ENCODE results near the gene RPIA.
"Not testable (repeated sequence)": the region's sequence is repeated elsewhere in the genome, so short reads cannot be mapped to it uniquely, and the experiment has no call there.

The RPIA gene

DNA sequence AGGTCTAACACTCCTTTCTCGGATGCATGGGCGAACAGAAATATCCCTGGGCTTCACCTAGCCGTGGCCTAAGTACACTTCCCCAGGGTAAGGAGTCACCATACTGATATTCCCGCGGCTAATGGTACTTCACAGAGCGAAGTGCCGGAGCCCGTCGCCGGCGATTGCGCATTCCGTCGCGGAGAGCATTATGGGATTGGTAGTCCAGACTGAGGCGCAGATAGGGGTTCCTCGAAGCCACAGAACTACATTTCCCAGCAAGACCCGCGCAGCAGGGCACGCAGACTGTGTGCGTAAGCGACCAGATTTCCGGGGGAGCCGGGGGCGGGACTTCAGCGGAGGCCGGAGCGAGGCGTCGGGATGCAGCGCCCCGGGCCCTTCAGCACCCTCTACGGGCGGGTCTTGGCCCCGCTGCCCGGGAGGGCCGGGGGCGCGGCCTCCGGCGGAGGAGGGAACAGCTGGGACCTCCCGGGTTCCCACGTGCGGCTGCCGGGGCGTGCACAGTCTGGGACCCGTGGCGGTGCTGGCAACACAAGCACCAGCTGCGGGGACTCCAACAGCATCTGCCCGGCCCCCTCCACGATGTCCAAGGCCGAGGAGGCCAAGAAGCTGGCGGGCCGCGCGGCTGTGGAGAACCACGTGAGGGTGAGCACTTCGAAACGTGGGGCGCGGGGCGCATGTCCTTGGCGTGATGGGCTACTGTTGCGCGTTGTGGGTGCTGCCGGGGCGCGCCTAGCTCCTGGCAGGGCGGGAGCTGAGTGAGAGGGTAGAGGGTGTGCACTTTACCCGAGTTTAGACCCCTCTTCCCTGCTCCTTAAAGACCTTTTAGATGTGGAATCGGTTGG is at the start of gene RPIA:
TSS of gene RPIA (plus strand) at position 335 of the 845 bp plus-strand sequence. CDS start at position 361, 26 bp downstream.
- DNase-seq: peak; percentile 99

DNA sequence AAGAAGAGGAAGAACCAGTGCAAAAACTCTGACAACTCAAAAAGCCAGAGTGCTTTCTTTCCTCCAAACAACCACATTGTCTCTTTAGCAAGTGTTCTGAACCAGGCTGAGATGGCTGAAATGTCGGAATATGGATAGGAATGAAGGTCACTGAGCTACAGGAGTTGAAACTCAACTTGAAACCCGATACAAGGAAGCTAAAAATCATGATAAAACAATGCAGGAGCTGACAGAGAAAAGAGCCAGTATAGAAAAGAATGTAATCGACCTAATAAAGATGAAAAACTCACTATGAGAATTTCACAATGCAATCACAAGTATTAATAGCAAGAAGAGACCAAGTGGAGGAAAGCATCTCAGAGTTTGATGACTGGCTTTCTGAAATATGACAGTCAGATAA is 49.2 kb upstream of the RPIA start:
- DNase-seq: no peak

DNA sequence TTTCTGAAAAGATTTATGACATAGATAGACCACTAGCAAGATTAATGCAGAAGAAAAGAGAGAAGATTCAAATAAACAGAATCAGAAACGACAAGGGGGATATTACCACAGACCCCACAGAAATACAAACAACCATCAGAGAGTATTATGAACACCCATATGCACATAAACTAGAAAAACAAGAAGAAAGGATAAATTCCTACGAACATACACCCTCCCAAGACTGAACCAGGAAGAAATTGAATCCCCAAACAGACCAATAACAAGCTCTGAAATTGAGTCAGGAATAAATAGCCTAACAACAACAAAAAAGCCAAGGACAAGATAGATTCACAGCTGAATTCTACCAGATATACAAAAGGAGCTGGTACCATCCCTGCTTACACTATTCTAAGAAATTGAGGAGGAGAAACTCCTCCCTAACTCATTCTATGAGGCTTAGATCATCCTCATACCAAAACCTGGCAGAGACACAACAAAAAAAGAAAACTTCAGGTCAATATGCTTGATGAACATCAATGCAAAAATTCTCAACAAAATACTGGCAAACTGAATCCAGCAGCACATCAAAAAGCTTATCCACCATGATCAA is 46.1 kb upstream of the RPIA start:
- DNase-seq: not testable (repeated sequence)

DNA sequence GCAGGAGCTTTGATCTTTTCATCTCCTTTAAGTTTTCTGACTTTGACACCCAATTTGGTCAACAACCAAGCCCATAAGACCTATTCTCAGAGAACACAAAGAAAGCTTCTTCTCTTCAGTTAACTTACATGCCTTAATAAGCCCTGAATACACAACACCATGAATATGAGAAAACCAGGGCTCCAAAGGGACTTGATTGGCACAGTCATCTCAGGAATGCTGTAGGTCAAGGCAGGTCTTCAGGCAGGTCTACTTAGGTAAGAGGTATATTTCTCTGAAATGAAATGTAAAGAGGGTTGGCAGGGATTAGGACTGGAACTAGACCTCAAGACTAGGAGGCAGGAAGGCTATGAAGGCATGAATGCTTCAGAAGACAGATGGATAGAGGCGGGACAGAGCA is 39.8 kb upstream of the RPIA start:
- no peak for DNase-seq

DNA sequence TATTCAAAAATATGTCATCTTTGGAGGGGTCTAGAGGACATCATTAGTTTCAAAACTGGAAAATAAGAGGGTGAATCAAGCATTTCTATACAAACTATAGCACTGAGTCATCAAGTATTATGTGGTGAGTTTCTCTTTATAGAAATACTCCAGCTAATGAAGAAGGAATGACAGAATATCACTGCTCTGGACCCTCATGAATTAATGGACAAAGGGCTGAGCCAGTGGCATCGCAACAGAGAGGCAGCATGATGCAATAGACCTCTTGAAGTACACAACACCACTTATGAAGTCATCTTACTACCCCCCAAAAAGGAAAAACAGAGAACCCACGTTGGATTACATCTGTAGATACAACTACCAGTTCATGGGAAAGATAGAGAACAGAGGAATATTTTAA is 36.8 kb upstream of the RPIA start:
- no peak for DNase-seq

DNA sequence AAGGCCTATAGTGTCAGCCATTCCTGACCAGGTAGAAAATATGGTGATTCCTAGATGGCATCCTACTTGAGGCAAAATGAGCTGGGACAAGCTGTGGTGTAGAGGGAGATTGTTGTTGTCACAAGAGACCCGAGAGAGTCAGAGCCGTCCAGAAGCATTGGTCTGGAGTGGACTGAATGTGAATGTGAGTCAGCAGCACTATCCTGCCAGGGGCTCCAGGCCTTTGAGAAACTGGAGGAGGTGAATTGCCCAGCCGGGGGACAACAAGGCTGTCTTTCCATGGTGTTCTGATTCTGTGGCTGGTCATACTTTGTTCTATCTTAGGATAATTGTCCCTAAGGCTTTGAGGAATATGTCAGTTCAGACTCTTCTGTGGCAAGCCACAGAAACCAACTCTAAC is 34.8 kb upstream of the RPIA start:
- no peak for DNase-seq

DNA sequence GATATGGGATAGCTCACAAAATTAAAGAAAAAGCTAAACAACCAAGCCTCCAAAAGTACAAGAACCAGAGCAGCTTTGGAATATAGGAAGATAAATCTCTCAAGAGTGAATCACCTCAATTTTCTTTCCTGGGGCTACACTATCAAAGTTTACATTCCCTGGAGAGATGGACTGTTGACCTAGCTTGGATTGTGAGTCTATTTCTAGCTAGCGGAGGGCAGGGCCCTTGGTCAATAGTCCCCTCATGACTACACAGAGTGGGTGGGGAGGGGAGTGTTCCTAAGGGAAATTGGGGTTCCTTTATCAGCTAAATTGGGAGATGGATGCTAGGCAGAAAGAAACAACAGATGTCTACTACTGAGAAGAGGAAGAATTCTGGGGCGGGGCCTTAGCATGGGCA is 34.3 kb upstream of the RPIA start:
- no peak for DNase-seq

DNA sequence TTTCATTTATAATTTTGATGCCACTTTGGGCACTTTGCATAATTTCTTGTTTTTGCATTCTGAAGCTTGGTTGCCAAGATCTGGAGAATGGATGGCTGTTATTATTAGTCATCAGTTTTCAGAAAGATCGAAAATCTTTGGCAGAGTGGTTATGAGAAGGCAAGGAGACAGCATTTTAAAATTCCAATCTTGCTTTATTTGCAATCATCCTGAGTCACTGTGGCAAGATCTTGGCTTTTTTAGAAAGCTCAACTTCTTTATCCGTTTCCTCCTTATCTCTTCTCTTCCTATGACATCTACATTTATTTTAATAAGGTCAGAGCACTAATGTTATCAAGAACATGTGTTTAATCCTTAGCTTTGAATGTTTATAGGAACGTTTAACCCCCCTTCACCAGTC is 33.1 kb upstream of the RPIA start:
- DNase-seq: no peak

DNA sequence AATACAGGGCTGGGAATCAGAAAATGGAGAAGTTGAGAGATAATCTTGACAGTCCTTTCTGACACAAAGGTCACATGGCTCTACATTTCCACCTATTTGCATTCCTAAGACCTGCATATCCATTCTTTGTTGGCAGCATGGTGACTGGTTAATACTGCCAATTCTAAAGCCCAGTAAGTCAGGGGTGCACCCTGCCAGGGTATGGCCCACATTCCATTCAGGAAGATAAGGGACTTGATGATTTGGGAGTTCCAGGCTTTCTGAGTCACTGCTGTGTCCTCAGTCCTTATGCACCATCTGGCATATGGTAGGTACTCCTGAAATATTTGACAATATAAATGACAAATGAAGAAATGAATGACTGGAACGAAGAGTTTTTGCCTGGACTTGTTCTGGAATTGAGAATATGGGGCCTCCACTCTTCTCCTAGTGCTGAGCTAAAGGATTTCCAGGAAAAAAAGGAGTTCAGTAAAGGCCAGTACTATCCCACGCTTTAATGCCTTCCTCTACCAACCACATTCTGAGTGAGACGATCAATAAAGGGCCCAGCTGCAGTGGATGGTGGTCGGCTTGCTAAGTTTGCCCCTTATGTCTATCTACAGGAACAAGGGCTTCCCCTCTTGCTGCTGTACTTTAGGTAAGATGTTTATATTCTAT is 32.5 kb upstream of the RPIA start:
- no peak for DNase-seq

DNA sequence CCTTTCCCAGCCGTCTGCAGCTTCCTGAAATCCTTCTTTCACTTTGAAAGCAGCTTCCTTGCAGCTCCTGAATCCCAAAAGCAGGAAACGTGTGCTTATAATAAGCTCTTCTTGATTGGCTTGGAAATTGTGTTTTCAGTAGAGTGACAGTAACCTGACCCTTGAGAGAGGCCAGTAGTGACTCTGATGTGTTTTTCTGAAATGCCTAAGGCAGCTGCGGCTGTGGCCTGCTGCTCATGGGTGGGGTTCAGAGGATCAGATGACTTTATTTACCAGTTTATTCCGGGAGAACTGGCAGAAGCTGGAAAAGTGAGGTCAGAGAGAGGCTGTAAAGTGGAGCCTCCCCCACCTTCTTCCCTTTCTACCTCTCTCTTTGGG is 31.9 kb upstream of the RPIA start:
- peak; percentile 4 for DNase-seq

DNA sequence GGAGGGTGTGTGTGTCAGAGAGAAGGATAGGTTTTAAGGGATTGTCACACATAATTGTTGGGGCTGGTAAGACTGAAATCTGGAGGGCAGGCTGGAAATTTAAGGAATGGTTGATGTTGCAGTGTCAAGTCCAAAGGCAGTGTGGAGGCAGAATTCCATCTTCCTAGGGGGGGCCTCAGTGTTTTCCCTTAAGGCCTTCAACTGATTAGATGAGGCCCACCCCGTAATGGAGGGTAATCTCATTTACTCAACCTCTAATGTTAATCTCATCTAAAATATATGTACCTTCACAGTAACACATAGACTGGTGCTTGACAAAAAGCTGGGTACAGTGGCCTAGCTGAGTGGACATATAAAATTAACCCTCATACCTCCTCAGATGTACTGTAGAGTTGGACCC is 30.9 kb upstream of the RPIA start:
- DNase-seq: no peak

DNA sequence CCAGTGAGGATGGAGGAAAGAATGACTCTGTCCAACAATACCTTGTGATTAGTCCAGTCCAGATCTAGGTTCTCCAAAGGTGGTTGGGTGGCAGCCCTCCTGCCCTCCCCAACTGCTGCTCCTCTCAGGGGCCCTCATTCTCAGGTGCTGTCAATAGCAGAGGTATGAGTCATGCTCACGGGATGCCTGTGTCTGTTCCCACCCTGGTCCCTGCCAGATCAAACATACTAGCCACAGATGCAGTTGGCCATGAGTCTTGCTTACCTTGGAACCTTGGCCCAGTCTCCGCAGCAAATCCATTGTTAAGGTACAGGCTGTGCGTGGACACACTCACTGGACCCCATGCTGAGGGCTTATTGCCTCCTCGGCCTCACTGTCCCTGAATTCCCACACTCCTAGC is 24.9 kb upstream of the RPIA start:
- no peak for DNase-seq

DNA sequence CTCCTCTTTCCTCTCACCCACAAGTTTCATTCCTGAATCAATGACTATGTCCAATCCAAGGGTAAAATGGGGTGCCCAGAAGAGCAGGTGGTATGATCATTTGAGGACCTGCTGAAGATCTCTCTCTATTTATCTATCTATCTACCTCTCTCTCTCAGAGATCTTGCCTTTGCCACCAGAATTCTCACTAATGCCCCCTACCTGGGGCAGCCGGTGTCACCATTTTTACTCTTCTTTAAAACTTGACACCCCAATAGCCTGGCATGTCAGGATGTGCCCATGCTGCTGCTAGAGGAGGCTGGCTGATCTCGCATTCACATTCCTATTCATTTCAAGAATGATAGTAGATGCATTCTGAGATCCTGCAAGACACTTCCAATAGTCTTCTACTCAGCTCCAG is 24.3 kb upstream of the RPIA start:
- DNase-seq: no peak

DNA sequence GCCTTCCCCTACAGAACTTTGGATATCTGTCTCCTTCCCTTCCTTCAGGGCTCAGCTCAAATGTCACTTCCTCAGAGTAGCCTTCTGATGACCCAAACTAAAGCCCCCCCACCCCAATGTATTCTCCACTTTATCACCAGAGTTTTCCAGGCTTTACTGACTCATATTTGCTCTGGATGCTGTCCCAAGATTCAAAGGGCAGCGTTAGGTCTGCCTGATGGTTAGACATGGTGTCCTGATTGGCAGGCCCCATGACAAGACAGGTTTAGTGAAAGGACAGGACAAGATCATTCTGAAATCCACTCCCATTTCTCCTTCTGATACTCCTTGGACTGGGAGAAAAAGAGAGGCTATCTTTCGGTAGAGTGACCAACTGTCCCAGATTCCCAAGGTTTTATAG is 22.6 kb upstream of the RPIA start:
- no peak for DNase-seq

DNA sequence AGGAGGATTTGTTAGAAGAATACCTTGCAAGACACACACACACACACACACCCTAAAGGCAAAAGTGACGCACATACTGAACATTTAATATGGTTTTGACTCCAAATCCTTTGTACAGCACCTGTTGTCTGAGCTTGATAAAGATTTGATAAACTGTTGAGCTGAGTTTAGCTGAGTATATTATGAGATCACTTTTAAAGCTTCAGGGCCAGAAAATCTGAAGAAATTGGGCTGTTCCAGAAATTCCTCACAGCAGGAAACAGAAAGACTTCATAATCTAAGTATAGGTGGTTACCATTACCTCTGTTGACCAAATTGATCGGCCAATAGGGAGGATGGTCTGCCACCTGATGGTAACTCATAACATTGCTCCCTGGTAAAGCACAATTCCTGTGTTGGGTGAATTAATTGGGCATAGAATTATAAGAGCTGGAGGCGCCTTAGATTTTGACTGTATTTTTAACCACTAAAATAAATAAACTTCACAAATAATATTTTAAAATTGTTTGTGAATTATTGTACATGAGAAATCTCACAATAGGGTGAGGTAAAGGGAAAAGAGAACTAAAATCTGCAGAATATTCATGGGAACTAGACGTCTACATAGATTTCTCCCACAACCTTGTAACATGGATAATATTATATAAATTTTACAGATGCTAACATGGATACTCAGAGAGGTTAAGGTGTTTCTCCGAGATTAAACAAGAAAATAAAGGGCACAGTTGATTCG is 21.8 kb upstream of the RPIA start:
- DNase-seq: no peak

DNA sequence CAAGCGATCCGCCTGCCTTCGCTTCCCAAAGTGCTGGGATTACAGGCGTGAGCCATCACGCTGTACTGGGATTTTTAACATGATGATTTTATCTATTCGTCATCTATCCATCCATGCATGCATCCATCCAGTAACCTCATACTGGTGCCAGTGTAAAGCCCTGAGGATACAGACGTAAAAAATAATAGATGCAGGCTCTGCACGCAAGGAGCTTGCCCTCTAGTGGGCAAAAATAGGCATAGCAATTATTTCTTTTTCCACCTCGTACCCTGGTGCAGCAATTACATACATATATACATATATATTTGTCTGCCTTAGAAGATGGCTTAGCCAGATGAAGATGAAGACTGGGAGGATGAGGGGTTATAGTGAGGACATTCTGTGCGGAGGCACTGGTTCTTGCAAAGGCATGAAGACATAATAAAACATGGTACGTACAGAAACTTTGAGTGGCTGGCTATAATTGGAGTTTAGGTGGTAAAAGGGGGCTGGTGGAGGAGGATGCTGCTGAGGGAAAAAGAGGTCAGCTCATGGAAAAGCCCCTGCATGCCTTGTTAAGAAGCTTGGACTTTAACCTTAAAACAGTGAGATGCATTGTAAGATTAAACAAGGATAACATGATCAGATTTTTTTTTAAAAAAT is 19.6 kb upstream of the RPIA start:
- peak; percentile 74 for DNase-seq

DNA sequence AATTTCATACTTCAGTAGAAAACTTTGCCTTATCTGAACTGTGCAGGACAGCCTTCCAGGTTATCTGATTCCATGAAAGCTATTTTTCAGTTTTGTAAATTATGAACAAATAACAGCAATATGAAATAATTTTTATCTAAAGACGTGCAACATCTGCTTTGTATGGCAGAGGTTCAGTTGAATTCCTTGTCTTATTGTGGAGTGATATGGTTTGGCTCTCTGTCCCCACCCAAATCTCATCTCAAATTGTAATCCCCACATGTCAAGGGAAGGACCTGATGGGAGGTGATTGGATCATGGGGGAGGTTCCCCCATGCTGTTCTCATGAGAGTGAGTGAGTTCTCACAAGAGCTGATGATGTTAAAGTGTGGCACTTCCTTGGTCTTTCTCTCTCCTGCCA is 18.1 kb upstream of the RPIA start:
- no peak for DNase-seq

DNA sequence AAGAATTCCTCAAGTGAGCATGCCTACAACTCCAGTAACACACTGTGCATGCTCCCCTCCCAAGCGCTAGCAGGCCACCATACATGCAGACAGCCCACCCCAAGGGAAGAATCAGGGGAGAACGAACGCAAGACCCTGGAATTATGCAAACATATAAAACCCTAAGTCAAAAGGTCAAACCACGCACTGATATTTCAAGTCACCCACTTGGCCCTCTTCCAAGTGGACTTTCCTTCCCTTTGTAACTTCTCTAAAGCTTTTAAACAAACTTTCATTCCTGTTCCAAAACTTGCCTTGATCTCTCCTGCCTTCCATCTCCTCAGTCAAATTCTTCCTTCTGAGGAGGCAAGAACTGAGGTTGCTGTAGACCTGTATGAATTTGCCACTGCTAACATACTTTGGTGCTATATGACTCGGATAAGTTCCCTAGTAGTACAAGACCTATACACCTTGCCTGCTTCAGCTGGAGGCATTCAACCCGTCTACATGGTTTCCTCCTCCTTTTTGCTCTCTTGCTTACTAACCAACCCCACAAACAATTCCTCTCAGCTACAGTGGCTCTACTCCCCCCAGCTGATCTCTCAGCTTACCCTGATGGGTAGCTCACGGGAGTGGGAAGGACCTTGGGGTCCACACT is 11.1 kb upstream of the RPIA start:
- no peak for DNase-seq

DNA sequence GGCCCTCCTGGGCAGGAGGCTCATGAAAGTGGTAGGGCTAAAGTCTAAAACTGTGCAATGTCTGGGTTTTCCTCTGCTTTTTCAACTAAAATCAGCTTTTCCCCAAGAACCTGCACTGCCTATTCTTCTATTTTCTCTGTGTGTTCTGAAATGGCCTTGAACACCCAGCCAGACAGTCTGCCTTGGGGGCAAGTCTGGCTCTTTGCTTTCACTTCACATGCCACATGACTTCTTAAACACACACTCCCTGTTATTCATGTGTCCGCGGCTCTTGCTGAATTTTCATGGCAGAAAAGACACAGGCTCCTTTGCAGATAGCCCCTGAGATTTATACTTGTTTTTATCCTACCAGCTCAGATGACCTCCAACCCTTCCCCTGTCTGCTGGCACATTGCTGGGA is 10.6 kb upstream of the RPIA start:
- DNase-seq: no peak

DNA sequence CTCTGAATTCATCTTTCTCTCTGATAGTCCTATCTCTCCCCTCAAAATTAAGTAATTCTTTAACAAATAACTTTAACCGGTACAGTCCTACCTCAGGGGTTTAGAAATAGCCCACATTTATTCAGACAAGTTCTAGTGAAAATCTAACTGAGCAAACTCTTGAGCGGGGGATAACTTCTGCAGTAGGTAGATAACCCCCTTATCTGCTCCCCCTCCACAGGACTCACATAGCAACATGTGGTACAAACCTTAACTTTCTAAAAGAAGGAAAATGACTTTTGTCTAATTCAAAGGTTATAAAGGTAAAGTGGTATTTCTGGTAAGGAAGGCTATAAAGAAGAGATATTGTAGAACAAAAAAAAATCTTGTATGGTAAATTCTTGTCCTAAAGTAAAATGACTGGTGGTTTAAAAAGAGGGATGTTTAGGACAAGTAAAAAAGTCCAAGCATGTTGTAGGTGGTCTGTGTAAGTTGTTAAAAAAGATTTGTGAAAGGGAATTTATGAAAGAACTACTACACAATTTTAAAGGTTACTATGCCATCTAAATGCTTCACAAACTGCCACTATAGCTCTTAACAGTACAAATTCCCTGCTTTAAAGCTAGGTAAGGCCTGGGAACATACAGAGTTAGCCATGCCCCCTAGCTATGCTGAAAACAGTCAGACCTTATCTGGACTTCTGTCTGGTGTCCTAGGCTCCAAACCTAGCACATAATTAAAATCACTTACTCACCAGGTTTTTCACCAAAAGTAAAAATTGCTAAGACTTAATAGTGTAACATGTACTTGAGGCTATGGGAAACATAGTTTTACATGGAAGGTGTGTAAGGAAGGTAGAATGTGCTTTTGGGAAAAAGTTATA is 8.1 kb upstream of the RPIA start:
- no peak for DNase-seq

DNA sequence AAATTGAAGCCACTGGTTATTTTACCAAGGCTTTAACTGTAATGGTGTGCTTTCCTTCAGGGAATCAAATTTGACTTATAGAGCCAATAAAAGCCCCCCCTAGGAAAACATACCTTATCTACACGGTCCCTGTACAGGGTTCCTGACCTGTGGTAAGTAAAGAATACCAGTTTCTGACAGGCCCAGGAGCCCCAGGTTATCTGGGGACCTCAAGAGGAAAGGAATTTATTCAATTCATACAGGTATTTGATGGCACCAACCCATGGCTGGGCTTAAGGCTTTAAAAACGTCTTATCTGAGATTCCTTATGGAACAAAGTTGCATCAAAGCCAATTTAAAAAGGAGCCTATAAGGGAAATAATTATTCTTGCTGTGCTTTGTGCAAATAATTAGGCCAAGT is 7.0 kb upstream of the RPIA start:
- no peak for DNase-seq

DNA sequence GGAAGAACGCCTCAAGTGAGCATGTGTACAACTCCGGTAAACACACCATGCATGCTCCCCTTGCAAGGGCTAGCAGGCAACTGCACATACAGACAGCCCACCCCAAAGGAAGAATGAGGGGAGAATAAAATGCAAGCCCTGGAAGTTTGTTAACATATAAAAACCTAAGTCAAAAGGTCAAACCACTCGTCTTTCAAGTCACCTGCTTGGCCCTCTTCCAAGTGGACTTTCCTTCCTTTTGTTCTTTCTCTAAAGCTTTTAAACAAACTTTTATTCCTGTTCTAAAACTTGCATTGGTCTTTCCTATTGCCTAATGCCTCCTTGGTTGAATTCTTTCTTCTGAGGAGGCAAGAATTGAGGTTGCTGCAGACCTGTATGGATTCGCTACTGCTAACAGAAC is 5.2 kb upstream of the RPIA start:
- DNase-seq: no peak

Data from retina (tissue), 1 donor.